CD4-positive, alpha-beta T cell treated with Interferon gamma for 1 hour (primary cell): ENCODE results near the gene CSF1R.
"Not testable (repeated sequence)": the region's sequence is repeated elsewhere in the genome, so short reads cannot be mapped to it uniquely, and the experiment has no call there.

ENCODE experiments used
- DNase-seq: peaks from one replicate; pipeline ENCODE4 v3.0.0-alpha.2; 2020

CSF1R gene

DNA sequence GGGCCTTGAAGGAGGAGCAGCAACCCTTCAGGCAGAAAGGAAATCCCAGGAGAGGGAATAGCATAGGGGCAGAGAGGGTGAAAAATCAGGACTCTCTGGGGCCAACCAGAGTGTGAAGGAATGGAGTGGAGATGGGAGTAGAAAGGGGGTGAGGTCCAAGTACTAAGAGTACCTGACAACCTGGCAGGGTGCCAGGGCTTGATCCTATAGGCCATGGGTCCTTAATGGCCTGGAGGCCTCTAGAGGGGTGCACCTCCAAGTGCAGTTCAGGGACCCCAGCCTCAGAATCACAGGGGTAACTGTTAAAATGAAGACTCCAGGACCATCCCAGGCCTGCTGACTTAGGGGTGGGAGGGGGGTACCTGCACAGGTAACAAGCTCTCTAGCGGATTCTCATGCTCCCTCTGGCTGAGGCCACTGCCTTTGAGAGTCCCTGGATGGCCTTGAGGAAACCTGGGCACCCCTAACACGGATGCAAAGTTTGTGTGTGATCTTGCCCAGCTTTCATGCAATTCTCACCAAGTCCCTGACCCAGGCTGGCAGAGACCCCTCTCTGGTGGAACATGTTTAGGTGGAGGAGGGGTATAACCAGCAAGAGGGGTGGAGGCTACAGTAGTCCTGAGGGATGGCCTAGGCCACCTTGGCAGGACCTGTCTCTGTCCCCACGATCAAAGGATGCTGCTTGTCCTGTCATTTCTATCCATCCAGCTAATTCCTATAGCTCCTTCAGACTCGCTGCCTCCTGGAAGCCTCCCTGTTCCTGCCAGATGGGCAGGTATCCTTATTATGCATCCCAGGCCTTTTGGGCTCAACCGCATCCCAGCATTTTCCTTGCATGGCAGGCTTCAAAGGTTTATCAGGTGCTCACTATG is 17.6 kb upstream of the CSF1R start:
- DNase-seq, result no peak

DNA sequence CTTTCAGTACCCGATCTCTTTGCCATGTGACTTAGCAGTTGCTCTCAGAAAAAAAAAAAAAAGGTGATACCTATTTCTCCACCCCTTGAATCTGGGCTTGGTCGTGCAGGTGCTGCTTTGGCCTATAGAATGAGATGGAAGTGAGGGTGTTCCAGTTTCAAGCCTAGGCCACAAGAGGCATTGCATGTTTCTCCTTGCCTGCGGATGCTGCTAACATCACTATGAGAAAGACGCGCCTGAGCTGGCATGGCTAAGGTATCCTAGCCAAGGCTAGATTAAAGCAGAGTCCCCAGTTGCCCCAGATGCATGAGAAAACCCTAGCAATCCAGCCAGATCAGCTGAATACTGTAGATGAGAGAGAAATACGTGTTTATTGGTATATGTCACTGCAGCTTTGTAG is 14.7 kb upstream of the CSF1R start:
- no peak for DNase-seq

DNA sequence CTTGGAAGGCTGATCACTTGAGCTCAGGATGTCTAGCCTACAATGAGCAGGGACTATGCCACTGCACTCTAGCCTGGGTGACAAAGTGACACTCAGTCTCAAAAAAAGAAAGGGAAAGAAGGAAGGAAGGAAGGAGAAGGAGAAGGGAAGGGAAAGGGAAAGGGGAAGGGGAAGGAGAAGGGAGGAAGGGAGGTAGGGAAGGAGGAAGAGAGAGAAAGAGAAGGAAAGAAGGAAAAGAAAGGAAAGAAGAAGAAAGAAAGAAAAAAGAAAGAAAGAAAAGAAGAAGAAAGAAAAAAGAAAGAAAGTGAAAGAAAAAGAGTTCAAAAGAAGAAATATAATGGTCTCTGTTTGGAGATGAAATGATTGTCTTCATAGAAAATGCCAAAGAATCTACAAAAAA is 10.8 kb upstream of the CSF1R start:
- DNase-seq, result no peak

DNA sequence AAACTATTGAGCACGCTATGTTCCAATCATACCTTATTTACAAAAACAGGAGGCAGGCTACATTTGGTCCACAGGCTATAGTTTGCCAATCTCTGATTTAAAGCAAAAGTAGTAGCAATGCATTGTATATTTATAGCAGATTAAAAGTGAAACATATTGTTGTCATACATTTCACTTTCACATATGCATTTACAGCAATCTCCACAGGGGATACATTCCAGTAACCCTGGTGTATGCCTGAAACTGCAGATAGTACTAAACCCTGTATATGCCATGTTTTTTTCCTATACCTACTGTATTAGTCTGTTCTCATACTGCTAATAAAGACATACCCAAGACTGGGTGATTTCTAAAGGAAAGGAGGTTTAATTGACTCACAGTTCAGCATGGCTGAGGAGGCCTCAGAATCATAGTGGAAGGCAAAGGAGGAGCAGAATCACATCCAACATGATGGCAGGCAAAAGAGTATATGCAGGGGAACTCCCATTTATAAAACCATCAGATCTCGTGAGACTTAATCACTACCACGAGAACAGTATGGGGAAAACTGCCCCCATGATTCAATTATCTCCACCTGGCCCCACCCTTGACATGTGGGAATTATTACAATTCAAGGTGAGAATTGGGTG is 5.9 kb upstream of the CSF1R start:
- no peak for DNase-seq

DNA sequence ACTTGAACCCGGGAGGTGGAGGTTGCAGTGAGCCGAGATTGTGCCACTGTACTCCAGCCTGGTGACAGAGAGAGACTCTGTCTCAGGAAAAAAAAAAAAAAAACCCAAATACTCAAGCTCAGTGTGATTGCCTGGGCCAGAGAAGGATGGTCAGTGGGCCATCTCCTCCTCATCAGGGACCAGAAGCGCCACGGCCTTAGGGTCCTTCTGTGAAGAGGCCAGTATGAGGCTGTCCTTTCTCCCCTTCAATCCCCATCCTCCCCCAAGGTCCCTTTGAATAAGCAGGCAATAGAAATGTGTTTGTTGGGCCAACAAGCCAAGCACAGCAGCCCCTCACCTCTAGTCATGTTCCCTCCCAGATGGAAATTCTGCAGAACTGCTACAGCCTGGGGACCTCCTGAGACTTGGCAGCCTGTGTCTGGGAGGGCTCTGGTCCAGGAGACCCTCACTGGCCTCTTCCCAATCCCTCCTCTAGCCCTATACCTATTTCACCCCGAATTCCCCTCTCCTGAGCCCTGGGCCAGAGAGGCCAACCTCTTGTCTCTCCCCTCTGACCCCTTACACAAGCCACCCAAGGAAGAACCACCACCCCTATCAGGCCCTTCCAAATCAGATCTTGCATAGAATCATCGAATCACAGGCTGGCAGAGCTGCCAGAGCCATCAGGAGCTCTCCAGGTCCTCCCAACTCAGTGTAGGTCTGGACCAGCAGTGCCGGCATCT is 1.0 kb downstream of the CSF1R start:
- no peak for DNase-seq

DNA sequence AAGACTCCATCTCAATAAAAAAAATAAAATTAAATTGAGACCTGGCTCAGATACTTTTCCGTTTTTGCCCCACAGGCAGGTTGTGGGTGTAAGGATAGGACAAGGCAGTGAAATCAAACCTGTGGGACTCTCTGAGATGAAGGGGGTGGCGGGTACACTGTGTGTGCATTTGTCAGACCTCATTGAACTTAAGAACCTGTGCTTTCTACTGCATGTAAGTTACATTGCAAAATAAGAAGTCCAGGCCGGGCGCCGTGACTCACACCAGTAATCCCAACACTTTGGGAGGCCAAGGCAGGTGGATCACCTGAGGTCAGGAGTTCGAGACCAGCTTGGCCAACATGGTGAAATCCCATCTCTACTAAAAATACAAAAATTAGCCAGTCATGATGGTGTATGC is 1.6 kb downstream of the CSF1R start:
- not testable (repeated sequence) for DNase-seq

DNA sequence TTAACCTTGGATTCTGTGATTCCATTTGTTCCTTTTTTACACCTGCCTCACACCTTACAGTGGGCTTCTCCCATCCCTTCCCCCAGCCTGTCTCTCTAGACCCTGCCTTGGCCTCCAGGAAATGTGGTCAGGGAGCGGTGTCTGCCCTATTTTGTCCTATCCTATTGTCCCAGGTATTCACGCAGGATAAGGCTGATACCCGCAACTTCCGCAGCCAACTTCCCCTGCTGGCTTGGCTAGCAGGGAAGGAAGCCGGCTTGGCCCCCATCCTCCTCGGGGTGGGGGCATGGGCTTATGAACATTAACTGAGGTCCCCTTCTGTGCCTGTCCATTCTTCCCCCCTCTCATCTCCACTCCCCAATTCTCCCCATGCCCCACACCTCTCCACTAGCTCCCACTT is 3.5 kb downstream of the CSF1R start:
- no peak for DNase-seq

DNA sequence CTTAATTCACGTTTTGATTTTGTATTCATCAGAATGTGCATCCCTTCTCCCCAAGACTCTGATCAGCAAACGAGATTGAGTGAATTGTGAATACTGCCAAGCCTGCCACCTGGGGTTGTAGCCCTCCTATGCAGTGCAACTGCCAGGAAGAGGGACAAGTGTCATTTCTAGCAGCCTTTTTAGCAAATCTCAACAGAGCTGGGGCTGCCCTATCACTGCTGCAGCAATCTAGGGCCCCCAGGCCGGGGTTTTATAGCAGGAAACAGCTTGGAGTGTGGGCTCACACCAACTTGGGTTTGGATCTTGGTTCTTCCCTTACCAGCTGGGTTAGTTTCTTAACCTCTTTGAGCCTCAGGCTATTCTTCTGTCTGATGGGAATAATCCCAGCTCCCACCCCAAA is 4.0 kb downstream of the CSF1R start:
- DNase-seq, result no peak

DNA sequence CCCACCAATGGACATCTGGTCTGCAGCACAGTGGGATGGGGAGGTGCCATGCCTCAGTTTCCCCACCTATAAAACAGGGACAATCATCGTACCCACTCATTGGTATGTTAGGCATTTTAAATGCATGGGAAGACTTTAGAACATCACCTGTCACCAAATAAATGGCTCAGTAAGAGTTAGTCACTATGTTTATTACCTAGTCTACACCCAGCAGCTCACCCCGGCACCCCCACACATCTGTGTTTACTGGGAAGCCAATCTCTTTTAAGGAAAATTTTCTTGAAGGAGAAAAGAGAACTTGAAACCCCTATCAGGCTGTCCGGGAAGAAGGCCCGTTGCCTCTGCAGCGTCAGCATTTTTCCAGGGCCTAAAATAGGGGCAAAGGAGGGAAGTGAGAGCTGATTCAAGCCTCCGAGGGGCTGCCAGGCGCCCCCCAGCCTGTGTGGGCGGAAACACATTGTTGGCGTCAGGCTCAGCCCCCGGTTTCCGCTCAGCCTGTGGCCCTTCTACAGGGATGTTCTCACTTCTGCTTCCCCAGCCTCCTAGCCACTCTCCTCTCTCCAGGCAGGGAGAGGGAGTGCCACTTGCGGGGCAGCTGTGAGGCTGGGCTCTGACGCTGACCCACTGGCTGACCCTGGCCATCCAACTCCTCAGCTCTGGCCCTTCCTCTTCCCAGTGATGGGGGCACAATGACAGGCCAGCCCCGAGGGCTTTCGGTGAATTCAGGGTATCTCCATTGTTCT is 4.6 kb downstream of the CSF1R start:
- peak; percentile 36 for DNase-seq

DNA sequence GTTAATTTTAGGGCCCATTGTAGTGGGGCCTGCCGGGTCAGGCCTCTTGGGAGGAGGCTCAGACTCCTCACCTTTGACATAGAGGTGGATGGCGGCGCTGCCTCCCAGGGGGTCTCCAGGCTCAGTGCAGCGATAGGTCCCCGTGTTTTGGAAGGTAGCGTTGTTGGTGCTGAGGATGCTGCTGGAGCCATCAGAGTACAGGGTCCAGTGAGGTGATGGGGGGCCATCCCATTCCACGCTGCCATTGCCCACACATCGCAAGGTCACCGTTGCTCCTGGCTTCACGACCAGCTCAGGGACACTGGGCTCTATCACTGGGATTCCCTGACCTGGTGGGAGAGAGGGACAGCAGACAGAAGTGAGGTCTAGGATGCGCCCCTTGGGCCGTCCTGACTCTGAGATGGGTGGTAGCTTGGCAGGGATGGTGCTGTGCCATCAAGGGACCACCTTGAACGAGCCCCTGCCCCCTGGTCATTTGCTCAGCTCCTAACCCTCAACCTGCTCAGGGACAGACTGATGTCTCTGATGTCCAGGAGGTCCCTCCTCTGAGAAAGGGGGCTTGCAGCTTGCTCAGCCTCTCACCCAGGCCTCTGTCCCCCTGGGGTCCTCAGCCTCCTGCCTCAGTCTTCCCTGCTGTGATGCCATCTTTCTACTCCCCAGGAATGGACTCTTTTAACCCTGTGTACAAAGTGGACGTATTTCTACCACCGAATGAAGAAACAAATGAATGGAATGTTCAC is 5.5 kb downstream of the CSF1R start:
- DNase-seq, result no peak

DNA sequence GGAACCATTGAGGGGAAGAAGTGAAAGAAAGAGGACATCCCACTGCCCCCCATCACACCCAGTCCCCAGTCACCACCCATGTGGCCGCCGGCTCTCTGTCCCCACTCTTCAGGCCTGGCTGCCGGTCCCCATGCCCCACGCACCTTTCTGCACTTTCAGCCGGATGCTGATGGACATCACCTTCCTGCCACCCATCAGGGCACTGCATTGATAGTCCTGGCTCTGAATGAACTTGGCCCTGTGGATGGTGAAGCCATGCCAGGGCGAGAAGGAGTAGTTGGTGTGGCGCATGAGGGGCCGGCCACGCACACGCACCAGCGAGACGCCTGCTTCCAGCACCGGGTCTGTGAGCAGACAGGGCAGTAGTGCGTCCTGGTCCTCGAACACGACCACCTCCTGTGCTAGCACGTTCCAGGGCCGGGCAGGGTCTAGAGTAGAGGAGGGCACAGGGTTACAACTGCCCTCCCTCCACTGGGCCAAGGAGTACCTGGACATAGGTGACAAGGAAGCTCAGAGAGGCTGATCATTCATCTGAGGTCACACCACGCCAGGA is 6.4 kb downstream of the CSF1R start:
- DNase-seq, result no peak

DNA sequence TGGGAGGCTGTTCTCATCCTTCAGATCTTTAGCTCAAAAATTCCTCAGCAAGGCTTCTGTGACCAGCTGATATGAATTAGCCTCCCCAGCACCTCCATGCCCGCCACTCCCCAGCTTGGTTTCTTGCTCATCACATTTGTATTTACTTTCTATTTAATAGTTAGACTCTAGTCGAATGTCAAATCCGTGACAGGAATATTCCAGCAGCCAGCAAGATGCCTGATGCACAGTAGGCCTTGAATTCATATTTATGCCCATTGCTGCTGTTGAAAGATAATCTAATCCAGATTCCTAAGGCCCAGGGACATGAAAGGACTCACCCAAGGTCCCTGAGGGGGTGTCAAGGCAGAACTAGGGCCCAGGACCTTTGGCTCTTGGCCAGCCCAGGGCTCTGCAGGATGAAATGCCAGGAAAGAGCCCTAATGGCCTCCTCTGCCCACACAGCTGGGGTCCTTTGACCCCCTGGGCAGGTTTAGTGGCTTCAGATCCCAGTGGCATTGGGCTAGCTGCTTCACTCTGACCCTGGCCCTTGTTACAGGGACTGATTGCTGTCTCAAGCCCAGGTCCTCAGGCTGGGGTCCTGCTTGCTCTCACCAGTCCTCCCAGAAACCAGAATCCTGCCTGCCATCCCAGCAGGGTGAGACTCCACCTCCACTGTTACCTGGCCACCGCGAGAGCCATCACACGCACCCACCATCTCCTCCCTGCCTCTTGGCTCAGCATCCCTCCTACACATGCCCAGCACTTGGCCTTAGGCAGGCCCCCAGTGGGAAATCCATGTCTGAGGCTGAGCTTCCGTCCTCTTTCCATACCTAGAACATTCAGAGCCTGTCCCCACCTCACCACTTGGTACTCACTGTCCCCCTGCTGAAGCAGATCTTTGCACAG is 7.3 kb downstream of the CSF1R start:
- DNase-seq, result no peak

DNA sequence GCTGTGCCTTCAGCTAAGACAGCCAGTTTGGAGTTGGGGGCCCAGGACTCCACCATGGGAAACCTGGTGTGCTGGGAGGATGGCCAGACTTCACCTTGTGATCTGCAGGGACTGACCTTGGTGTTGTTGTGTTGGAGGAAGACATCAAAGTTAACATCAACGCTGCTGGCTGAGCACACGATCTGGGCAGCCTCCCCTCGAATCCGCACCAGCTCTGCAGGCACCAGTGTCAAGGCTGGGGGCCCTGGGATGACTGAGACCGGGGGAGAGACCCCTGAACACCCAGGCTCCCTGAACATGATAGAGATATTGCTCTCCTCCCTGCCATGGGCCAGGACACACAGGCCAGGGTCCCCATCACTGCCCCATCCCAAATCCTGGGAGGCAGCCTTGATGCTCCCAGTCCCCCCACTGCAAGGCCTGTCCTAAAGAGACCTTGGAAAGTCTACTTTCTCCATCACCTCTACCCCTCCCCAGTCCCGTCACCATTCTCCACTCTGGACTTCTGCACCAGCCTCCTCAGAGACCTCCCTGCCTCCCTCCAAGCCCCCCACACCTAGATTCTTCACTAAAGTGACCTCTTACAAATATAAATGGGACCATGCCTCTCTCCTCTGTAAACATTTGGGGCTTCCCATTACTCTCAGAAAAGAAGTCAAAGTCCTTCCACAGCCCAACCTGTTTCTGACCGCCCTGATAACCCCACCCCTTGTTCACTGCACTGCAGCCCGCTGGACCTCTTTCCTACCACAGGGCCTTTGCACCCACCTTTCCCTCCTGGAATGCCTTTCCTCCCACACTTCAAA is 8.2 kb downstream of the CSF1R start:
- no peak for DNase-seq

DNA sequence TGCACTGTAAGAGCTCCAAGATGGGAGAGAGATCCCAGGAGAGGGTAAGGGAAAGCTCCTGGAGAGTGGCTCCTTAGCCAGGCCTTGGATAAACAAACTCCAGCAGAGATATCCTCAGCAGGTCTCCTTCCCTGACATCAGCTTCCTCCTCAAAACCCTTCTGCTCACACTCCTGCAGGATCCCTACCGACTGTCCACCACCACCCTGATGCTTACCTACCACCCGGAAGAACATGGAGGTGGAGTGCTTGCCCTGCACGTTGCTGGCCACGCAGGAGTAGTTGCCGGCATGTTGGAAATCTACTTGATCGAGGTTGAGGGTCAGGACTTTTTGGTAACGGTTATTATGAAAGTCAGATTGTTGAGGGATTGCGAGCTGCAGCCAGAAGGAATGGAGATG is 9.3 kb downstream of the CSF1R start:
- DNase-seq, result no peak

DNA sequence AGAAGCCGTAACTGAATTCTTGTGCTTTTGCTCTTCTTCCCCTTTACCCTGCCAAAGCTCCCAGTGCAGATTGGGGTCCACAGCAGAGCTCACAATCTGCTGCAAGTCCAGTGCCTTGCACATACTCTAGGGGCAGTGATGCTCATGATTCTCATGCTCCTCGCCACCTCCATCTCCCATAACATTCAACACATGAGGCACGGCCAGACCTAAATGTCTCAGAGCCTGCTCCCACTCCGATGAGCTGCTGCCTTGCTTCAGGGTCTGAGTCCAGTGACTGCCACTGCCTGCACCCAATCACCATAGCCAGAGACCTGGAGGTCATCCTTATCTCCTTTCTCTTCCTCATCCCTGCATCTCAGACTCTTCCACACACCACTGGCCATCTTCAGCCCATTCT is 10.5 kb downstream of the CSF1R start:
- DNase-seq, result no peak

DNA sequence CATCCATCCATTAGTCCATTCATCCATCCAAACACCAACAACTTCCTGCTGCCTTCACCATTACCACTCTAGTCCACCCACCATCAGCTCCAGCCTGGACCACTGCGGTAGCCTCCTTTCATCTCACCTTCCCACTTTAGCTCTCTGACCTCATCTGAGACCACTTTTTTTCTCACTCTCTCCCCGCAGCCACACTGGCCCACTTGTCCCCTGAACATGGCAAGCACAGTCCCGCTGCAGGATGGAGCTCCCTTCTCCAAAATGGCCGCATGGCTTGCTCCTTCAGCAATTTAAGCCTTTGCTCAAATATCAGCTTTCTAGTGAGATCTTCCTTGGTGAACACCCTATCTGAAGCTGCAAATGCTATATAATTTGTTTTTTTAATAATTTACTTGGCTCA is 11.1 kb downstream of the CSF1R start:
- no peak for DNase-seq

DNA sequence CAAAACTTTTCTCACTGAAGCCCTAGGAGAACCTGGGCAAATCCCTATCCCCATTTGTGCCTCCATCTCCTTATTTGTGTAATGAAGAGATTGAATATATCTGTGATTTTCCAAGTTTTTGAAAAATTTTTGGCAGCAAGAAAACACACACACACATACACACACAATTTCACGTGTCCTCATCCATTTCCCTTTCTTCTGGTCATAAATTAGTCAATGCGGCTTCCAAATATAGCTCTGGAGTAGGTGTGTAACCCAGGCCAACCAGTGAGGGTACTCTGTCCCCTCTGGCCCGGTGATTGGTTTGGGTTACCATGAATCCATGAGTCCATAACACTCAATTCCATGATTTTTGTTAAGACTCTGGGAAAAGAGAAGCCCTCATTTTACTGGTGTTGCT is 12.7 kb downstream of the CSF1R start:
- DNase-seq, result no peak

DNA sequence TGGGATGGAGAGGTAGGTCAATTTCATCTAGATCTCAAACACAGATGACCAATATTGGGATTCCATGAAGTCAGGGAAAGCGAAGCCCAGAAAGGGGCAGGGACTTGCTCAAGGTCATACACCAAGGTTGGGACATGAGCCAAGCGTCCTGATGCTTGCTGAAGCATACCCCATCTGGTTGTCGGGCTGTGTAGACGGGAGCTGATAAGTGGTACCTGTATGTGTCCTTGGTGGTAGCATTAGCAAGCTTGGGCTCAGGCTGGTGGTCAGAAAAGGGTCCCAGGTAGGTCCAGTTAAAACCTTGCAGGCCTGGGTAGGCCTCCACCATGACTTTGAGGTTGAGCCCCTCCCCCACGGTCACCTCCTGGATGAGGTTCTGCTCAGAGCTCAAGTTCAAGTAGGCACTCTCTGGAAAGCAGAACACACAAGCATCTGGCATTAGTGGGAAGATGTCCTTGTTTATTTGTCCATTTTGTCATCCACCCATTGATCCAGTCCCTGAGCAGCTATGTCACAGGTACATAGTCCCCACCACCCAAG is 13.2 kb downstream of the CSF1R start:
- no peak for DNase-seq

DNA sequence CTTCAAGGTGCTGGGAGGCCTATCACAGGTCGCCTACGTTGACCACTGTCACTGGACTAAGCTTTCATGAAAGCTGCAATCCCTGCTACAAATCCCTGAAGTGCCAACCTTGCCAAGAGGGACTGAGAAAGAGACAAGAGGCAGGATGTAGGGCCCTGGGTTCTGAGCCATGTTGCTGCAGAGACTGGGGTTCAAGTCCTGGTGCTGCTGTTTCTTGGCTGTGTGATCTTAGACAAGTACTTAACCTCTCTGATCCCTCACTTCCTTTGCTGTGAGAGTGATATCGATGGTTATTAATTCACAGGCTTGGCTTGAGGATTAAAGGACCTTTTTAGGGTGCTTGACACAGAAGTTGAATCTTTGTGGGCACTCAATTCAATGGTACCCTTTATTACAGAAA is 15.5 kb downstream of the CSF1R start:
- DNase-seq, result no peak
